Measurements from ENCODE around the gene C12orf57.

C12orf57 gene

GRCh38 chr12:6980075-6980474 is 36.3 kb downstream of the C12orf57 start:
- TF ChIP-seq EZH2 (IDR thresholded peaks at IDR 0.05; ENCODE audit: borderline replicate concordance, low read length): no peak
- TF ChIP-seq, protein P1, sequence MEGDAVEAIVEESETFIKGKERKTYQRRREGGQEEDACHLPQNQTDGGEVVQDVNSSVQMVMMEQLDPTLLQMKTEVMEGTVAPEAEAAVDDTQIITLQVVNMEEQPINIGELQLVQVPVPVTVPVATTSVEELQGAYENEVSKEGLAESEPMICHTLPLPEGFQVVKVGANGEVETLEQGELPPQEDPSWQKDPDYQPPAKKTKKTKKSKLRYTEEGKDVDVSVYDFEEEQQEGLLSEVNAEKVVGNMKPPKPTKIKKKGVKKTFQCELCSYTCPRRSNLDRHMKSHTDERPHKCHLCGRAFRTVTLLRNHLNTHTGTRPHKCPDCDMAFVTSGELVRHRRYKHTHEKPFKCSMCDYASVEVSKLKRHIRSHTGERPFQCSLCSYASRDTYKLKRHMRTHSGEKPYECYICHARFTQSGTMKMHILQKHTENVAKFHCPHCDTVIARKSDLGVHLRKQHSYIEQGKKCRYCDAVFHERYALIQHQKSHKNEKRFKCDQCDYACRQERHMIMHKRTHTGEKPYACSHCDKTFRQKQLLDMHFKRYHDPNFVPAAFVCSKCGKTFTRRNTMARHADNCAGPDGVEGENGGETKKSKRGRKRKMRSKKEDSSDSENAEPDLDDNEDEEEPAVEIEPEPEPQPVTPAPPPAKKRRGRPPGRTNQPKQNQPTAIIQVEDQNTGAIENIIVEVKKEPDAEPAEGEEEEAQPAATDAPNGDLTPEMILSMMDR (IDR thresholded peaks at IDR 0.05; ENCODE audit: low read length): no peak
- Histone ChIP-seq H3K4me1 (ENCODE audit: insufficient read depth, low read length, severe bottlenecking) (no peaks in the 10 kb centered on the region), H2AFZ (ENCODE audit: low read length) (no peak overlapping the region), H3K36me3 (ENCODE audit: insufficient read depth, low read length) (peaks cover 95% of the 10 kb centered on the region), H3F3A (ENCODE audit: insufficient read depth, low read length) (no peaks in the 10 kb centered on the region), H3K4me2 (ENCODE audit: low read length) (no peak overlapping the region), H4K20me1 (ENCODE audit: insufficient read depth, low read length) (no peaks in the 10 kb centered on the region), H3K9ac (ENCODE audit: low read length) (no peak overlapping the region), H3K9me2 (ENCODE audit: low read depth, low read length) (no peaks in the 10 kb centered on the region), H3K4me3 (ENCODE audit: low read depth, low read length, poor library complexity, severe bottlenecking) (no peak overlapping the region), H3K9me3 (ENCODE audit: low read length) (no peaks in the 10 kb centered on the region), H3K79me2 (ENCODE audit: insufficient read depth, low read length) (no peaks in the 10 kb centered on the region), H3K27me3 (ENCODE audit: insufficient read depth, low read length) (no peaks in the 10 kb centered on the region), H3K27ac (ENCODE audit: low read depth, low read length, poor library complexity, severe bottlenecking) (no peak overlapping the region)

- H3K9ac ChIP-seq (ENCODE audit: low read length): no peak overlapping the region
These were observed 36.9 kb downstream of the C12orf57 start for GRCh38 chr12:6980740-6981139.

GRCh38 chr12:6981152-6982052 is 37.6 kb downstream of the C12orf57 start:
- no peaks in the 10 kb centered on the region for H3K27me3 ChIP-seq (ENCODE audit: insufficient read depth, low read length)
- H3K36me3 ChIP-seq (ENCODE audit: insufficient read depth, low read length): peaks cover 91% of the 10 kb centered on the region
- no peak overlapping the region for H3K4me3 ChIP-seq (ENCODE audit: low read depth, low read length, poor library complexity, severe bottlenecking)
- no peaks in the 10 kb centered on the region for H3K79me2 ChIP-seq (ENCODE audit: insufficient read depth, low read length)
- H4K20me1 ChIP-seq (ENCODE audit: insufficient read depth, low read length): no peaks in the 10 kb centered on the region
- H3F3A ChIP-seq (ENCODE audit: insufficient read depth, low read length): no peaks in the 10 kb centered on the region
- H3K27ac ChIP-seq (ENCODE audit: low read depth, low read length, poor library complexity, severe bottlenecking): no peak overlapping the region
- no peak overlapping the region for H3K4me2 ChIP-seq (ENCODE audit: low read length)
- no peak overlapping the region for H3K9ac ChIP-seq (ENCODE audit: low read length)
- H3K4me1 ChIP-seq (ENCODE audit: insufficient read depth, low read length, severe bottlenecking): no peaks in the 10 kb centered on the region
- H3K9me3 ChIP-seq (ENCODE audit: low read length): no peaks in the 10 kb centered on the region
- H2AFZ ChIP-seq (ENCODE audit: low read length): no peak overlapping the region
- TF ChIP-seq EZH2 (IDR thresholded peaks at IDR 0.05; ENCODE audit: borderline replicate concordance, low read length): no peak
- TF ChIP-seq, protein P1 (IDR thresholded peaks at IDR 0.05; ENCODE audit: low read length): no peak
- no peaks in the 10 kb centered on the region for H3K9me2 ChIP-seq (ENCODE audit: low read depth, low read length)

More at GRCh38 chr12:6980740-6981139, 36.9 kb downstream of the C12orf57 start:
- no peaks in the 10 kb centered on the region for H4K20me1 ChIP-seq (ENCODE audit: insufficient read depth, low read length)
- H3K79me2 ChIP-seq (ENCODE audit: insufficient read depth, low read length): no peaks in the 10 kb centered on the region
- H3K9me3 ChIP-seq (ENCODE audit: low read length): no peaks in the 10 kb centered on the region
- H3K4me1 ChIP-seq (ENCODE audit: insufficient read depth, low read length, severe bottlenecking): no peaks in the 10 kb centered on the region
- no peak overlapping the region for H3K4me2 ChIP-seq (ENCODE audit: low read length)
- no peak overlapping the region for H3K27ac ChIP-seq (ENCODE audit: low read depth, low read length, poor library complexity, severe bottlenecking)
- peaks cover 94% of the 10 kb centered on the region for H3K36me3 ChIP-seq (ENCODE audit: insufficient read depth, low read length)
- no peaks in the 10 kb centered on the region for H3K27me3 ChIP-seq (ENCODE audit: insufficient read depth, low read length)
- no peaks in the 10 kb centered on the region for H3F3A ChIP-seq (ENCODE audit: insufficient read depth, low read length)
- no peak overlapping the region for H3K4me3 ChIP-seq (ENCODE audit: low read depth, low read length, poor library complexity, severe bottlenecking)
- no peaks in the 10 kb centered on the region for H3K9me2 ChIP-seq (ENCODE audit: low read depth, low read length)
- TF ChIP-seq, protein P1 (IDR thresholded peaks at IDR 0.05; ENCODE audit: low read length): no peak
- TF ChIP-seq EZH2 (IDR thresholded peaks at IDR 0.05; ENCODE audit: borderline replicate concordance, low read length): no peak
- H2AFZ ChIP-seq (ENCODE audit: low read length): no peak overlapping the region
